ENCODE data around the gene PRMT6. TPM values are rescaled to one million over a fixed set of nuclear protein-coding genes. Genes with fewer than 3 reads are reported as not detected.

The PRMT6 gene
- total and polyA plus RNA-seq, 4 donors = 7.3 to 14.1 (median 12.3) TPM

- no peaks in the 10 kb centered on the region for H3K9me3 ChIP-seq (ENCODE audit: control insufficient read depth in 4 of 4, insufficient read depth in 3 of 4, low read length in 3 of 4)
- no peak for DNase-seq
- 87 to 88% methylated on average over 4 of the region's 4 CpGs for WGBS, 2 donors
- no peak overlapping the region for H3K4me3 ChIP-seq
- H3K36me3 ChIP-seq (ENCODE audit: control insufficient read depth in 4 of 4, insufficient read depth in 4 of 4, low read length in 4 of 4) = no peaks in the 10 kb centered on the region
- TF ChIP-seq CTCF (IDR thresholded peaks at IDR 0.05; ENCODE audit: control extremely low read depth, extremely low read depth) = no peak
- ATAC-seq (ENCODE audit: insufficient read depth, low FRiP score) = no peak
- no peak overlapping the region for H3K9ac ChIP-seq (ENCODE audit: insufficient read depth in 1 of 2, low read length in 2 of 2)
- no peaks in the 10 kb centered on the region for H3K4me1 ChIP-seq (ENCODE audit: control insufficient read depth in 5 of 5, insufficient read depth in 5 of 5, low read length in 5 of 5)
- H3K27me3 ChIP-seq (ENCODE audit: control insufficient read depth in 3 of 3, insufficient read depth in 3 of 3, low read length in 2 of 3) = no peaks in the 10 kb centered on the region
- H3K27ac ChIP-seq (ENCODE audit: low read depth in 1 of 2, low read length in 1 of 2) = no peak overlapping the region
These were observed 17.0 kb downstream of the PRMT6 start for GRCh38 chr1:107073493-107073892.

GRCh38 chr1:107076841-107077240 is 20.4 kb downstream of the PRMT6 start:
- no peak for ATAC-seq (ENCODE audit: insufficient read depth, low FRiP score)
- Histone ChIP-seq H3K36me3 (ENCODE audit: control insufficient read depth in 4 of 4, insufficient read depth in 4 of 4, low read length in 4 of 4) (no peaks in the 10 kb centered on the region), H3K27ac (ENCODE audit: low read depth in 1 of 2, low read length in 1 of 2) (no peak overlapping the region), H3K9me3 (ENCODE audit: control insufficient read depth in 4 of 4, insufficient read depth in 3 of 4, low read length in 3 of 4) (no peaks in the 10 kb centered on the region), H3K4me1 (ENCODE audit: control insufficient read depth in 5 of 5, insufficient read depth in 5 of 5, low read length in 5 of 5) (no peaks in the 10 kb centered on the region), H3K4me3 (no peak overlapping the region), H3K9ac (ENCODE audit: insufficient read depth in 1 of 2, low read length in 2 of 2) (no peak overlapping the region), H3K27me3 (ENCODE audit: control insufficient read depth in 3 of 3, insufficient read depth in 3 of 3, low read length in 2 of 3) (no peaks in the 10 kb centered on the region)
- DNase-seq = no peak
- TF ChIP-seq CTCF (IDR thresholded peaks at IDR 0.05; ENCODE audit: control extremely low read depth, extremely low read depth) = no peak
- 77 to 80% methylated on average over 5 of the region's 5 CpGs for WGBS, 2 donors

GRCh38 chr1:107079249-107079648 is 22.8 kb downstream of the PRMT6 start:
- no peak for TF ChIP-seq CTCF (IDR thresholded peaks at IDR 0.05; ENCODE audit: control extremely low read depth, extremely low read depth)
- H3K9me3 ChIP-seq (ENCODE audit: control insufficient read depth in 4 of 4, insufficient read depth in 3 of 4, low read length in 3 of 4) = peaks cover 0 to 2% (median 0%) of the 10 kb centered on the region in 4 donors
- H3K4me3 ChIP-seq = no peak overlapping the region
- H3K4me1 ChIP-seq (ENCODE audit: control insufficient read depth in 5 of 5, insufficient read depth in 5 of 5, low read length in 5 of 5) = no peaks in the 10 kb centered on the region
- ATAC-seq (ENCODE audit: insufficient read depth, low FRiP score) (no peak), DNase-seq (no peak)
- no peaks in the 10 kb centered on the region for H3K36me3 ChIP-seq (ENCODE audit: control insufficient read depth in 4 of 4, insufficient read depth in 4 of 4, low read length in 4 of 4)
- H3K27me3 ChIP-seq (ENCODE audit: control insufficient read depth in 3 of 3, insufficient read depth in 3 of 3, low read length in 2 of 3) = no peaks in the 10 kb centered on the region
- WGBS, 2 donors = 40 to 68% methylated on average over 1 of the region's 1 CpG
- no peak overlapping the region for H3K9ac ChIP-seq (ENCODE audit: insufficient read depth in 1 of 2, low read length in 2 of 2)
- no peak overlapping the region for H3K27ac ChIP-seq (ENCODE audit: low read depth in 1 of 2, low read length in 1 of 2)

- WGBS, 2 donors = 50 to 61% methylated on average over 2 of the region's 2 CpGs
- H3K4me1 ChIP-seq (ENCODE audit: control insufficient read depth in 5 of 5, insufficient read depth in 5 of 5, low read length in 5 of 5) = no peaks in the 10 kb centered on the region
- no peaks in the 10 kb centered on the region for H3K36me3 ChIP-seq (ENCODE audit: control insufficient read depth in 4 of 4, insufficient read depth in 4 of 4, low read length in 4 of 4)
- H3K9ac ChIP-seq (ENCODE audit: insufficient read depth in 1 of 2, low read length in 2 of 2) = no peak overlapping the region
- no peak for TF ChIP-seq CTCF (IDR thresholded peaks at IDR 0.05; ENCODE audit: control extremely low read depth, extremely low read depth)
- H3K27ac ChIP-seq (ENCODE audit: low read depth in 1 of 2, low read length in 1 of 2) = no peak overlapping the region
- H3K27me3 ChIP-seq (ENCODE audit: control insufficient read depth in 3 of 3, insufficient read depth in 3 of 3, low read length in 2 of 3) = no peaks in the 10 kb centered on the region
- DNase-seq = no peak
- no peak for ATAC-seq (ENCODE audit: insufficient read depth, low FRiP score)
- no peak overlapping the region for H3K4me3 ChIP-seq
- H3K9me3 ChIP-seq (ENCODE audit: control insufficient read depth in 4 of 4, insufficient read depth in 3 of 4, low read length in 3 of 4) = peaks cover 0 to 9% (median 1%) of the 10 kb centered on the region in 4 donors
These were observed 24.6 kb downstream of the PRMT6 start for GRCh38 chr1:107081102-107081501.
